Rectal smooth muscle tissue (tissue), 1 donor: Measurements from ENCODE around the gene TNS3.

ENCODE experiments used
- H3K27ac ChIP-seq: one replicate; pipeline ENCODE4 v1.7.0; 2013; ENCODE audit warnings: low read depth, low read length, inconsistent platforms
- H3K27me3 ChIP-seq: one replicate; pipeline ENCODE4 v1.7.0; 2013; ENCODE audit warnings: low read length; ENCODE audit not compliant: control insufficient read depth, insufficient read depth
- H3K36me3 ChIP-seq: one replicate; pipeline ENCODE4 v1.7.0; 2013; ENCODE audit warnings: low read length; ENCODE audit not compliant: control insufficient read depth, insufficient read depth
- H3K4me1 ChIP-seq: one replicate; pipeline ENCODE4 v1.7.0; 2013; ENCODE audit warnings: low read length; ENCODE audit not compliant: control insufficient read depth, insufficient read depth
- H3K4me3 ChIP-seq: one replicate; pipeline ENCODE4 v1.7.0; 2013; ENCODE audit warnings: low read length
- H3K9ac ChIP-seq: one replicate; pipeline ENCODE4 v1.7.0; 2013; ENCODE audit warnings: low read length

The TNS3 gene

DNA sequence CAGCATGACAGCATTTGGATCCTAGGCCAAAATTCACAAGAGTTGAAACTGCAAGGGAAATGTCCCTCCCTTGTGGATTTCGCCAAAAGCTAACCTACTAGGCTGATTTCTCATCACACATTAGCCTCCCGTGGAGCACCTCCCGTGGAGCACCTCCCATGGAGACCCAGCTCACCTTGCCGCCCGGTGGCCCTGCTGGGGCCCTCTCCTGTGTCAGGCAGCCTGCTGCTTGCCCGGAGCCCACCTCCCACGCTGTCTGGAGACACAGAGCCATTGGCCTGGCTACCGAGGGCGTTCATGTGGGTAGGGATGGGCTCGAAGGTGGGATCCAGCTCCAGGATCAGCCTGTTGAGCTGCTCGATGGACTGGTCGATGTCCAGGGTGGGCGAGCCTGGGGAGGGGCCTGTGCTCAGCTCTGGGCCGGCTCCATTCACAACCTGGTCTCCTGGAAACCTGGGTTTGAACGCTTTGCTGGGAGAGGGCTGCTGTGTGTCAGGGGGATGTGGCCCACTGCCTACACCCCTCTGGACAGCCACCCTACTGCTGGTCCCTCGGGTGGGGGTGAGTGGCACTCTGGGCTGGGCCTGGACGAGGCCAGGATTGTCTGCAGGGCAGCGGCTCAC is 213.6 kb downstream of the TNS3 start:
- H3K36me3 ChIP-seq: peaks cover 9% of the 10 kb centered on the region
- H3K9ac ChIP-seq: no peak overlapping the region
- H3K4me1 ChIP-seq: peaks cover 7% of the 10 kb centered on the region
- no peak overlapping the region for H3K27ac ChIP-seq
- no peaks in the 10 kb centered on the region for H3K27me3 ChIP-seq
- H3K4me3 ChIP-seq: no peak overlapping the region

DNA sequence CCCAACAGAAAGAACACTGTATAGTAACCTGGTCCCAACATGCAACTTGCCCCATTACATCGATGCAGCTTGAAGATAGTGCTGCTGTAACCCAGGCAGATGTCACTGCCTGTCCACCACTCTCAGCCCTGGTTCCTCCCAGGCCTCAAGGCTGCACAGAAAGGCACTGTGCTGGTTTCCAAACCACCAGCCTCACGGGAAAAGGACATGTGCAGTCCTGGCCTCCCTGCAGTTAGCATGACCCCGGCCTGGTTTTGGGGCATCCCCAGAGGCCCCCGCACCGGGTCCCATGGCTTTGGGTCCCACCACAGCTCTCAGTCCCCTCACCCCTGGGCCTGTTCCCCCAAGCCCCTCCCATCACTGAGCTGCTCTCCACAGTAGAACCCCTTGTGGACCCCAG is 214.5 kb downstream of the TNS3 start:
- H3K27me3 ChIP-seq: no peaks in the 10 kb centered on the region
- H3K4me1 ChIP-seq: peaks cover 7% of the 10 kb centered on the region
- peaks cover 9% of the 10 kb centered on the region for H3K36me3 ChIP-seq
- H3K27ac ChIP-seq: no peak overlapping the region
- no peak overlapping the region for H3K4me3 ChIP-seq
- no peak overlapping the region for H3K9ac ChIP-seq

DNA sequence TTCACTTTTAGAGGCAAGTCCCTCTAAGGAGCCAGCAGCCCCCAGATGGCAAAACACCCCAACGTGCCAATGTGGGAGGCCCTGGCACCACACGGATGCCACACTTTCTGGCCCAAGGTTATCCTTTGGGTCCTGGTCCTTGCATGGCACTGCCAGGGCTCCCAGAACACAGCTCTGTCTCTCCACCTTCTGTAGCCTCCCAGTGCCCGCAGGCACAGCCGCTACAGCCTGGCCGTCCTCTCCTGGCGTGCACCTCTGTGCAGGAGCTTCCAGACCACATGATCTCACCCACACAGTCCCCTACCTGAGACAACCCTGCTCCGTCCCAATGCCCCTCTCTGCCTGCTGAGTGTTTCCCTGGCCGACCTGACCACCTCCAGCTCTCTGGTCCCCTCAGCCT is 215.0 kb downstream of the TNS3 start:
- no peak overlapping the region for H3K4me3 ChIP-seq
- no peaks in the 10 kb centered on the region for H3K27me3 ChIP-seq
- H3K4me1 ChIP-seq: peaks cover 3% of the 10 kb centered on the region
- peaks cover 9% of the 10 kb centered on the region for H3K36me3 ChIP-seq
- no peak overlapping the region for H3K27ac ChIP-seq
- no peak overlapping the region for H3K9ac ChIP-seq

DNA sequence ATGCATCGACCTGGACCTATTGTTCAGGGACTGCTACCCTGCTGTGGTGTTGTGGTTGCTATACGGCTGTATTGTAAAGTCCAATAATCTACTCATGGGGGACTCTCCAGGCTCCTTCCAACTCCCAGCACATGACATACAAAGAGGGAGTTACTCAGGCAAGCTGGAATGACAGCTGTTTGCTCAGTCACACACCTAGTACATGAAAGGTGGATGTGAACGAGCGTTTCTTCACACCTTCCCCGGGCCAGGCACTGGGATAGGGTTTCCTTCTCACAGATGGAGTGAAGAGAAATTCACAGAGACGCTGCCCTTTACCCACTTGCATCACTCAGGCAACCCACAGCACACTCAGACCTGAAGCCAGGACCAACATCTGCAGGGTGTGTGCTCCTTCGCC is 215.7 kb downstream of the TNS3 start:
- Histone ChIP-seq H3K27me3 (no peaks in the 10 kb centered on the region), H3K4me1 (no peaks in the 10 kb centered on the region), H3K27ac (no peak overlapping the region), H3K4me3 (no peak overlapping the region), H3K36me3 (peaks cover 9% of the 10 kb centered on the region), H3K9ac (no peak overlapping the region)

DNA sequence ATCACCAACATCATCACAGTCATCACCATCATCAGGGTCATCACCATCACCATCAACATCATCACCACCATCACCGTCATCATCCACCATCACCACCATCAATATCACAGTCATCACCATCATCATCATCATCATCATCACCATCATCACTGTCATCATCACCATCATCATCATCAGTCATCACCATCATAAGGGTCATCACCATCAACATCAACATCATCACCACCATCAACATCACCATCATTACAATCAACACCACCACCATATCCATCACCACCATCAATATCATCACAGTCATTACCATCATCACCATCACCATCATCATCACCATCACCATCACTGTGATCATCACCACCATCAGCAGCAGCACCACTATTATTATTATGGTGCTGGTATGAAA is 218.9 kb downstream of the TNS3 start:
- Histone ChIP-seq H3K36me3 (peaks cover 4% of the 10 kb centered on the region), H3K4me3 (no peak overlapping the region), H3K27ac (no peak overlapping the region), H3K27me3 (no peaks in the 10 kb centered on the region), H3K9ac (no peak overlapping the region), H3K4me1 (no peaks in the 10 kb centered on the region)

DNA sequence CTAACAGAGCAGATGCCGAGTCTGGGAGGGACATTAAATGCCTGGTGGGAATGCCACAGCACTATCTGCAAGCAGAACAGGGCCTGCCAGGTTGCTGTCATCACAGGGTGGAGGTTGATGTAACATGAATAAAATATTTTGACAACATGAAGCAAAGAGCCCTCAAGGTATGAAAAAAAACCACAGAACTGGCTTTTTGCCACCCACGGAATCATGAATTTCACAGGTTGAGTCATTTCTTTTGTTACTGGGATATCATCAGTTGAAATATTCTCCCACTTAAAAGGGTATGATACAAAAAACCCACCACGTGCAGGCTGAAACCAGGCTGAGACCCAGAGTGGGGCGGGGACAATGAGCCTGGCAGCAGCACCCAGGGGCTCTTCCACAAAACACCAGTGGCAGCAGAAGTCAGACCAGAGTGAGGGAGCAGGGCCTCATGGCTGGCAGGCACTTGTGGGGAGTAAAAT is 220.1 kb downstream of the TNS3 start:
- no peak overlapping the region for H3K27ac ChIP-seq
- H3K27me3 ChIP-seq: no peaks in the 10 kb centered on the region
- H3K9ac ChIP-seq: no peak overlapping the region
- H3K4me1 ChIP-seq: no peaks in the 10 kb centered on the region
- H3K4me3 ChIP-seq: no peak overlapping the region
- H3K36me3 ChIP-seq: no peaks in the 10 kb centered on the region

DNA sequence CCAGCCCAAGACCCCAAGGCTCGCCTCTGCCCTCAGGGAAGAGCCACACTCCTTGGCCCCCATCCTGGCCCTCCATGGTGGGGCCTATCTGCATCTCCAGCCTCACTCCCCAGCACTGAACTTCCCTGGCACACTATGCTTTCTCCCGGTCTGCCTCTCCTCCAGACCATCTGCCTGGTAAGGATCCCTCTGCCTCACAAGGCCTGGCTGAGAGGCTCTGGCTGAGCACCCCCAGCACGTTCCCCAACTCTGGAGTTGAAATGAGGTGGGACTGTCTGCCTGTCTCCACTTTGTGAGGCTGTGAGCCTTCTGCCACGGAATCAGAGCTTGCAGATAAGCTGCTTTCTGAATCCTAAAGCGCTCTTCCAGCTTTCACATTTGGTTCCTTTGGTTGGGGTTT is 220.7 kb downstream of the TNS3 start:
- H3K27me3 ChIP-seq: no peaks in the 10 kb centered on the region
- H3K4me3 ChIP-seq: no peak overlapping the region
- no peaks in the 10 kb centered on the region for H3K36me3 ChIP-seq
- no peak overlapping the region for H3K9ac ChIP-seq
- no peak overlapping the region for H3K27ac ChIP-seq
- H3K4me1 ChIP-seq: no peaks in the 10 kb centered on the region

DNA sequence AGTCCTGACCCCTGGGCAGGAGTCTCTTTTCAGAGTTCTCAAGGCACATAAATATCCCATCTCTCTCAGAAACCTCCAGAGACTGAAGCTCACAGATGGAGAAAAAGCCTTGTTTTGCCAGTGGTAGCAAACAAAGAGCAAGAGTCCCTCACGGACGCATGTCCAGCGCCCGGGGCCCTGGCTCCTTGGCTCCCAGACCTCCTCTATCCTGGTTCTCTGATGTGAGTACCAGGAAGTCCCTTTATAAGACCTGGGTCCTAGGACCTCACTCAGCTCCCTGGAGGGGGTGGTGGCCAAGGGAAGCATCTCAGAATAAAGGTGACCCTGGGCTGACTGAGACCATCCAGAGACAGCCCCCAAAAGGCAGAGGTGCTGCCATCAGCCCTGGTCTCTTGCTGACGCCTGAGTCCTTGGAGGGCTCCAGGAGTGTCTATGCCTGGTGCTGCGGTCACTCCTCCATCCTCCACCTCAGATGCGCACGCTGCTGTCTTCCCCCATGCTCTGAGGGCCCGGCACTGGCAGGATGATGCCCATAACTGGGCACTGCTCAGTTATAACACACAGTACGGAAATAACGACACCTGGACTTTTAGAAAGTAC is 221.5 kb downstream of the TNS3 start:
- Histone ChIP-seq H3K27ac (no peak overlapping the region), H3K9ac (no peak overlapping the region), H3K4me1 (no peaks in the 10 kb centered on the region), H3K4me3 (no peak overlapping the region), H3K27me3 (no peaks in the 10 kb centered on the region), H3K36me3 (no peaks in the 10 kb centered on the region)

DNA sequence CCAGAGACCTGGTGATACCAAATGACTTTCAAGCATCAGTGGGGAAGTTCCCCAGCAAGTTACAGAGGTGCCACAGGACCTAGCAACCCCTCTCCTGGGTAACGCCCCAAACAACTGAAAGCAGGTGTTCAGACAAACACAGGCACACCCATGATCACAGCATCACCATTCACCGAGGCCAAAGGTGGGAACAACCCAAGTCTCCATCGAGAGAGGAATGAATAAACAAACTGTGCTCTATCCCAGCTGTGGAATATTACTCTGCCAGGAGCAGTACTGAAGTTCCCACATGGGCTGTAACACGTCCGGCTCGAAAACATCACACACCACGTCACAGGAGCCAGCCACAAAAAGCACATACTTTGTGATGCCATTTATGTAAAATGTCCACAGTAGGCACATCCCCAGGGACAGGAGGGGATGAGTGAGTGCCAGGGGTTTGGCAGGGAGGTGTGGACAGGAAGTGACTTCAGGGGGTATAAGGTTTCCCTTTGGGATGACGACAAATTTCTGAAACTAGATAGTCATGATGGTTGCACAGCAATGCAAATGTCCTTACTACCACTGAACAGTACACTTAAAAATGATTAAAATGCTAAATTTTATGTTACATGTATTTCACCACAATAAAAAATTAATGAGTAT is 222.8 kb downstream of the TNS3 start:
- H3K4me1 ChIP-seq: no peaks in the 10 kb centered on the region
- H3K9ac ChIP-seq: no peak overlapping the region
- H3K36me3 ChIP-seq: no peaks in the 10 kb centered on the region
- H3K4me3 ChIP-seq: no peak overlapping the region
- H3K27ac ChIP-seq: no peak overlapping the region
- no peaks in the 10 kb centered on the region for H3K27me3 ChIP-seq

DNA sequence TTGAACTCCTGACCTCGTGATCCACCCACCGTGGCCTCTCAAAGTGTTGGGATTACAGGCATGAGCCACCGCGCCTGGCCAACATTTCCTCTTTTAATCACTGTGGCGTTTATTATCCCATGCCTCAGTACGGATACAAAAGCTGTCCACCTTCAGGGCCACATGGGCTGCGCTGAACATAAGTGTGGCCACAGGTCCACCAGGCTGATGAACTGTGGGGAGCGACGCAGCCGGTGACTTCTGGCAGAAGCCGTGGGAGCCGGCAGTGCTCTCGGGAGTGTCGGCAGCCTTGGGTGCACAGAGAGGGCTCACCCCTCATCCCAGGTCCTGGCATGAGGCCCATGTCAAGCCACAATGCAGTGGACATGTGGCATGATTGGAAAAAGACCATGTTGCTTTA is 223.6 kb downstream of the TNS3 start:
- Histone ChIP-seq H3K27ac (no peak overlapping the region), H3K4me3 (no peak overlapping the region), H3K9ac (no peak overlapping the region), H3K4me1 (no peaks in the 10 kb centered on the region), H3K36me3 (no peaks in the 10 kb centered on the region), H3K27me3 (no peaks in the 10 kb centered on the region)

DNA sequence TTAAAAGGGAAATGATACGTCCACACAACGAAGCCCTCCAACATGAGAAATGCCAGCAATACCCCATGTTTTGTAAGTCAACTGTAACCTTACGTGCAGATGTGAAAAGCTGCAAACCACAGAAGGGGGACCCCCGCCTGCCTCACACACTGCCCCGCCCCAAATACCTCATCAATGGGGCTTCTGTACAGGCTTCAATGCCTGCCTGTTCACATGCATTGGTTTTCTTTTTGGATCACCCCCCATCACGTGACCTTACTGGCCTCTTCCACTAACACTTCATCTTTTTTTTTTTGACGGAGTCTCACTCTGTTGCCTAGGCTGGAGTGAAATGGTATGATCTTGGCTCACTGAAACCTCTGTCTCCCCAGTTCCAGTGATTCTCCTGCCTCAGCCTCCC is 224.0 kb downstream of the TNS3 start:
- H3K4me1 ChIP-seq: no peaks in the 10 kb centered on the region
- no peak overlapping the region for H3K4me3 ChIP-seq
- no peaks in the 10 kb centered on the region for H3K36me3 ChIP-seq
- no peaks in the 10 kb centered on the region for H3K27me3 ChIP-seq
- H3K9ac ChIP-seq: no peak overlapping the region
- no peak overlapping the region for H3K27ac ChIP-seq

DNA sequence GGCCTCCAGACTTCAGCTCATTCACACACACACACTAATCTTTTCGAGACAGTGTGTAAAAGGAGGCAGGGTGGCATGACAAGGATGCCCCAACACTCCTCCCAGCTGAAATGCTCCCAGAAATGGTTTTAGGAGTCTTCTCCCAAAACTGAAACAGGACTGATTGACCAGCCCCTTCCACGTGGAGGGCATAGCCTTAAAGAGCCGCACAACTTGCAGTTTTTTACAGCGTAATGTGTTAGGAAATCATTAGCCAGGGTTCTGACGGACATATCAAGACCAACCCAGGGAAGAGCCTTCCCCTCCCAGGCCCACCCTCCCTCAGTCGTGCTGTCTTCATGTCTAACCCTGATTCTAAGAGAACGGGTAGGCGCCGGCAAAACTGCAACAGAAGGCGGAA is 224.6 kb downstream of the TNS3 start:
- H3K4me1 ChIP-seq: no peaks in the 10 kb centered on the region
- no peaks in the 10 kb centered on the region for H3K27me3 ChIP-seq
- H3K4me3 ChIP-seq: no peak overlapping the region
- no peak overlapping the region for H3K27ac ChIP-seq
- H3K36me3 ChIP-seq: no peaks in the 10 kb centered on the region
- H3K9ac ChIP-seq: no peak overlapping the region

DNA sequence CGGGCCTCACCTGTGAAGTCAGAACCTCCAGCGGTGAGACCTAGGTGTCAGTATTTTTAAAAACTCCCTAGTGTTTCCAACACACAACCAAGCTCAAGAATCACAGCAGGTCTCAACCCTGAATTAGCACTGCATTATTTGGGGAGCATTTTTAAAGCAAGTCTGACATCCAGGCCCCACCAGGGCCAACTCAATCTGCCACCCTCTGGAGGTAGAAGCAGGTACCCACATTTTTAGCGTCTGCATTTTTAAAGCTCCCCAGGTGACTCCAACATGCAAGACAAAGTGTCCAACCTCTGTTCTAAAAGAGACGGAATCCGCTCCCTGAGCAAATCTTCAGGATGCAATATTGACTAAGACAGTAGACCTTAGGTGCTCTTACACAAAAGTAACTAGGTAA is 225.7 kb downstream of the TNS3 start:
- Histone ChIP-seq H3K9ac (no peak overlapping the region), H3K27ac (no peak overlapping the region)

More for the DNA sequence above, 225.7 kb downstream of the TNS3 start:
- no peaks in the 10 kb centered on the region for H3K4me1 ChIP-seq
- H3K4me3 ChIP-seq: no peak overlapping the region
- no peaks in the 10 kb centered on the region for H3K36me3 ChIP-seq
- H3K27me3 ChIP-seq: no peaks in the 10 kb centered on the region
